ENCODE data around the gene SEMA3B.

DNA sequence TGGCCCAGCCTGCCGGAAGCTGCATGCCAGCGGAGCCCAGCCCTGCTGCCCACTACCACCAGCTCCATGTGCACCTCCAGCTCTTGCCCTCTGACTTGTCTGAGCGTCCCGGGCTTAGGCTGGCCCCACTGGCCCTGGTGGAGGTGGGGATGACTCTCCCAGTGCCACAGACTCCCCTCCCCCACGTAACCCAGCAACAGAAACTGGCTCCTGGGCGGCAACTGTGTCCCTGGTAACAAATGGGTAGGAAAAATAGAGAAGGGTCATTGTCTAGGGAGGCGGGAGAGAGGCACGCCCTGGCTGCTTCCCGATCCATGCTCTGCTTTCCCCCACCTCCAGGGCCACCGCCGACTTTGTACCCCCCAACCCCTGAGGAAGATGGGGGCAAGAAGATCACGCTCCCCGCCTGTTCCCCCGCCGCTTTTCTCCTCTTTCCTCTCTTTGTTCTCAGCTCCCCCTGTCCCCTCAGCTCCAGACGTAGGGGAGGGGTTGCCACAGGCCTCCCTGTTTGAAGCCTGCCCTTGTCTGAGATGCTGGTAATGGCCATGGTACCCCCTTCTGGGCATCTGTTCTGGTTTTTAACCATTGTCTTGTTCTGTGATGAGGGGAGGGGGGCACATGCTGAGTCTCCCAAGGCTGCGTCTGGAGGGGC is 10.8 kb upstream of the SEMA3B start:
- TF ChIP-seq ZNF184 (tag by site-specific recombination; IDR thresholded peaks at IDR 0.05) (no peak), ZNF394 (tag by site-specific recombination; IDR thresholded peaks at IDR 0.05; ENCODE audit: borderline replicate concordance) (no peak), ZNF561 (tag by site-specific recombination; IDR thresholded peaks at IDR 0.05; ENCODE audit: borderline replicate concordance) (no peak), YY1 (tag by site-specific recombination; IDR thresholded peaks at IDR 0.05) (no peak), SP2 (tag by site-specific recombination; IDR thresholded peaks at IDR 0.05) (0 out of 2 replicates have a peak, but pooled peaks have one; percentile 12)
- TF ChIP-seq, protein P1, sequence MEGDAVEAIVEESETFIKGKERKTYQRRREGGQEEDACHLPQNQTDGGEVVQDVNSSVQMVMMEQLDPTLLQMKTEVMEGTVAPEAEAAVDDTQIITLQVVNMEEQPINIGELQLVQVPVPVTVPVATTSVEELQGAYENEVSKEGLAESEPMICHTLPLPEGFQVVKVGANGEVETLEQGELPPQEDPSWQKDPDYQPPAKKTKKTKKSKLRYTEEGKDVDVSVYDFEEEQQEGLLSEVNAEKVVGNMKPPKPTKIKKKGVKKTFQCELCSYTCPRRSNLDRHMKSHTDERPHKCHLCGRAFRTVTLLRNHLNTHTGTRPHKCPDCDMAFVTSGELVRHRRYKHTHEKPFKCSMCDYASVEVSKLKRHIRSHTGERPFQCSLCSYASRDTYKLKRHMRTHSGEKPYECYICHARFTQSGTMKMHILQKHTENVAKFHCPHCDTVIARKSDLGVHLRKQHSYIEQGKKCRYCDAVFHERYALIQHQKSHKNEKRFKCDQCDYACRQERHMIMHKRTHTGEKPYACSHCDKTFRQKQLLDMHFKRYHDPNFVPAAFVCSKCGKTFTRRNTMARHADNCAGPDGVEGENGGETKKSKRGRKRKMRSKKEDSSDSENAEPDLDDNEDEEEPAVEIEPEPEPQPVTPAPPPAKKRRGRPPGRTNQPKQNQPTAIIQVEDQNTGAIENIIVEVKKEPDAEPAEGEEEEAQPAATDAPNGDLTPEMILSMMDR (tag by site-specific recombination; IDR thresholded peaks at IDR 0.05): no peak
- TF ChIP-seq, protein P2, sequence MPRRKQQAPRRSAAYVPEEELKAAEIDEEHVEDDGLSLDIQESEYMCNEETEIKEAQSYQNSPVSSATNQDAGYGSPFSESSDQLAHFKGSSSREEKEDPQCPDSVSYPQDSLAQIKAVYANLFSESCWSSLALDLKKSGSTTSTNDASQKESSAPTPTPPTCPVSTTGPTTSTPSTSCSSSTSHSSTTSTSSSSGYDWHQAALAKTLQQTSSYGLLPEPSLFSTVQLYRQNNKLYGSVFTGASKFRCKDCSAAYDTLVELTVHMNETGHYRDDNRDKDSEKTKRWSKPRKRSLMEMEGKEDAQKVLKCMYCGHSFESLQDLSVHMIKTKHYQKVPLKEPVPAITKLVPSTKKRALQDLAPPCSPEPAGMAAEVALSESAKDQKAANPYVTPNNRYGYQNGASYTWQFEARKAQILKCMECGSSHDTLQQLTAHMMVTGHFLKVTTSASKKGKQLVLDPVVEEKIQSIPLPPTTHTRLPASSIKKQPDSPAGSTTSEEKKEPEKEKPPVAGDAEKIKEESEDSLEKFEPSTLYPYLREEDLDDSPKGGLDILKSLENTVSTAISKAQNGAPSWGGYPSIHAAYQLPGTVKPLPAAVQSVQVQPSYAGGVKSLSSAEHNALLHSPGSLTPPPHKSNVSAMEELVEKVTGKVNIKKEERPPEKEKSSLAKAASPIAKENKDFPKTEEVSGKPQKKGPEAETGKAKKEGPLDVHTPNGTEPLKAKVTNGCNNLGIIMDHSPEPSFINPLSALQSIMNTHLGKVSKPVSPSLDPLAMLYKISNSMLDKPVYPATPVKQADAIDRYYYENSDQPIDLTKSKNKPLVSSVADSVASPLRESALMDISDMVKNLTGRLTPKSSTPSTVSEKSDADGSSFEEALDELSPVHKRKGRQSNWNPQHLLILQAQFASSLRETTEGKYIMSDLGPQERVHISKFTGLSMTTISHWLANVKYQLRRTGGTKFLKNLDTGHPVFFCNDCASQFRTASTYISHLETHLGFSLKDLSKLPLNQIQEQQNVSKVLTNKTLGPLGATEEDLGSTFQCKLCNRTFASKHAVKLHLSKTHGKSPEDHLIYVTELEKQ (tag by site-specific recombination; IDR thresholded peaks at IDR 0.05; ENCODE audit: borderline replicate concordance): no peak
